Gastrocnemius medialis (tissue), 4 donors: ENCODE data around the gene COMMD2.

ENCODE experiments used
- CTCF ChIP-seq, 5 experiments: fragments of 450-650 bp in 3 of 5; fragments of 200-600 bp in 2 of 5; sonication (generic) in 2 of 5; IDR thresholded peaks in 4 of 5; conservative IDR thresholded peaks in 1 of 5; 1 replicate in 4 of 5; 2 replicates in 1 of 5; pipeline ENCODE4 v1.5.1; 2016 to 2019; ENCODE audit warnings: antibody characterized with exemption in 5 of 5, mild to moderate bottlenecking in 3 of 5, moderate library complexity in 3 of 5
- POLR2A ChIP-seq, 2 donors: fragments of 450-650 bp; IDR thresholded peaks; one replicate each; pipeline ENCODE4 v1.6.1; 2017; ENCODE audit warnings: antibody characterized with exemption in 2 of 2, mild to moderate bottlenecking in 2 of 2, moderate library complexity in 2 of 2

GRCh38 chr3:149764302-149764701 lies 12.0 kb upstream of the COMMD2 start:
- TF ChIP-seq CTCF (IDR thresholded peaks at IDR 0.05 in 4 of 5, conservative IDR thresholded peaks at IDR 0.05 in 1 of 5) (no peak), POLR2A (IDR thresholded peaks at IDR 0.05) (no peak)
